Measurements from ENCODE around the gene MMP8.

The MMP8 gene

DNA sequence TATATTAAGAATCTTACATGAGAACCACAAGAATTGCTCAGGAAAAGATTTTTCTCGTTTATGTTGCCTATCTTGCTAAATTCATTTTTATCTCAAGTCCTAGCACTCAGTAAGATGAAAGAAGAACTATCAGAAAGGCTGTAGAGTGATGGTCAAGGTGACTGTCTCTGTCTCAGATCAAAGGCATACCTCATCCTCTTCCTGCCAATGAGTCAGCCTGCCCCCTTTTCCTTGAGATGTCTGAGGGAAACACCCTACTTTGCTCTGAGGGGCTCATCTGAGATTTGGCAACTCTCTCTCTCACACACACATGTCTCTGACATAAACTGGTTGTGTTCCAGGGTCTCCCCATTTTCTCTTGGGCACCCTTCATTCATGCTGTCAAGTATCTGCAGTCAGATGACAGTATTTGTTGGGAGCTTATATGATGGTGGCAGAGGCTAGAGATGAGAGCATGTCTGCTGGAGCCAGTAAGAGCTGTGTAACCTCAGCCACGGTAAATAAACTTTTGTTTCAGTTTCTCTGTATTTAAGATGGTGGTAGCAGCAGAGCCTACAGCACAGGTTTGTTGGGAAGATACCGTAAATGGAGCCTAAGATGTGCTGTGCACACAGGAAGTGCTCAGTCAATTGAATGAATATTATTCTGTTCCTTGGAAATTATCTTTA is 20.8 kb downstream of the MMP8 start:
- H3K4me3 ChIP-seq (ENCODE audit: low read depth, low read length): no peak overlapping the region
- TF ChIP-seq, protein P1, sequence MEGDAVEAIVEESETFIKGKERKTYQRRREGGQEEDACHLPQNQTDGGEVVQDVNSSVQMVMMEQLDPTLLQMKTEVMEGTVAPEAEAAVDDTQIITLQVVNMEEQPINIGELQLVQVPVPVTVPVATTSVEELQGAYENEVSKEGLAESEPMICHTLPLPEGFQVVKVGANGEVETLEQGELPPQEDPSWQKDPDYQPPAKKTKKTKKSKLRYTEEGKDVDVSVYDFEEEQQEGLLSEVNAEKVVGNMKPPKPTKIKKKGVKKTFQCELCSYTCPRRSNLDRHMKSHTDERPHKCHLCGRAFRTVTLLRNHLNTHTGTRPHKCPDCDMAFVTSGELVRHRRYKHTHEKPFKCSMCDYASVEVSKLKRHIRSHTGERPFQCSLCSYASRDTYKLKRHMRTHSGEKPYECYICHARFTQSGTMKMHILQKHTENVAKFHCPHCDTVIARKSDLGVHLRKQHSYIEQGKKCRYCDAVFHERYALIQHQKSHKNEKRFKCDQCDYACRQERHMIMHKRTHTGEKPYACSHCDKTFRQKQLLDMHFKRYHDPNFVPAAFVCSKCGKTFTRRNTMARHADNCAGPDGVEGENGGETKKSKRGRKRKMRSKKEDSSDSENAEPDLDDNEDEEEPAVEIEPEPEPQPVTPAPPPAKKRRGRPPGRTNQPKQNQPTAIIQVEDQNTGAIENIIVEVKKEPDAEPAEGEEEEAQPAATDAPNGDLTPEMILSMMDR (IDR thresholded peaks at IDR 0.05; ENCODE audit: low read depth, low read length): no peak

DNA sequence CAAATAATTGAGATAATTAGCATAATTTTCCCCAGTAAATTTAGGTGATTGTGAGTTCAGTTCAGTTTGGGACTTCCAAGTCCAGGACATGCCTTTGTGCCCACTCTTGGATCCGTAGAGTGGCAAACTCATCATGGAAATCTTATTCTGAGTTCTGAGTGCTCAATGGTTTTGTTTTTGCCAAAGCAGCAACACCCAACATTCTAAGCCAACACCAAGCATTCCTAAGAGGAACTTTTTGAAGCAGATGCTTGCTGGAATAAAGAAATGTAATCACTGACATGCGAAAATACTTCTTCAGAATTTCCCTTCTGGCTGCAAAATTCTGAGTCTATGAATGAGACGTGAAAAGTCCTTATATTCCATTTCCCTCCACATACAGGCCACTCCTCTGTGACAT is 29.6 kb downstream of the MMP8 start:
- H3K4me3 ChIP-seq (ENCODE audit: low read depth, low read length): no peak overlapping the region

DNA sequence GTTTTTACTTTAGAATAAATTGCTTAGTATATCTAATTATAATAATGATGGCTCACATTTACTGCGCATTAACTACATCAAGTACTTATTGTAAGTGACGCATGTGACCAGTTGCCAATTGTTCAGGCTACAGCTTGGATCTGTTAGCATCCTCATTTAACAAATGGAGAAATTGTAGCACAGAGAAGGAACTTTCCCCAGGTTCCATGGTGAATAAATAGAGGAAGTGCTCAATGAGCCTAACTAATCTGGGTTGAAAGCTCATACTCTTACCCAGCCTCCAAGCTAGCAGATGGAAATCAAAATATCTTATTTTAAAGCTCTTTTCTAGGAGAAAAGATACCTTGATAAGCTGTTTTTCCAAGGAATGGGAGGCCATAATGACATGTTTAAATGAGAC is 39.0 kb downstream of the MMP8 start:
- TF ChIP-seq, protein P1 (IDR thresholded peaks at IDR 0.05; ENCODE audit: low read depth, low read length): no peak
- no peak overlapping the region for H3K4me3 ChIP-seq (ENCODE audit: low read depth, low read length)

More for the DNA sequence above, 29.6 kb downstream of the MMP8 start:
- TF ChIP-seq, protein P1 (IDR thresholded peaks at IDR 0.05; ENCODE audit: low read depth, low read length): no peak

DNA sequence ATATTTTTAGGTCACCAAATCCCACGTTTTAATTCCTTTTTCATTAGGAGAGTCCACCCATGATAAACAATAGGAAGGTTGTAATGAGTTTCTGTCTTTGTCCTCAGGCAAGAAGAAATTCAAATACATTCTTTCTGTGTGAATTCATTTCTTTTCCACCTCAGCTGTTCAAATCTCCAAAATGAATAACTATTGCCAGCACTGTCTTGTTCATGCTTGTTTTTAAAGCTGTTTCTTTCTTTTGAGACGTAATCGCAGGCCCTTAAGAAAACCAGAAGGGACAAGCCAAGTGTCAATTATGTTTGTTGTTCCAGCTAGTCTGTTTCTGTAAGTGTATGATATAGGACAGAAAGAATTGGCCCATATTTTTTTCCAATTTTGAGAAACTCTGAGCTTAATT is 39.4 kb downstream of the MMP8 start:
- TF ChIP-seq, protein P1 (IDR thresholded peaks at IDR 0.05; ENCODE audit: low read depth, low read length): no peak
- H3K4me3 ChIP-seq (ENCODE audit: low read depth, low read length): no peak overlapping the region

DNA sequence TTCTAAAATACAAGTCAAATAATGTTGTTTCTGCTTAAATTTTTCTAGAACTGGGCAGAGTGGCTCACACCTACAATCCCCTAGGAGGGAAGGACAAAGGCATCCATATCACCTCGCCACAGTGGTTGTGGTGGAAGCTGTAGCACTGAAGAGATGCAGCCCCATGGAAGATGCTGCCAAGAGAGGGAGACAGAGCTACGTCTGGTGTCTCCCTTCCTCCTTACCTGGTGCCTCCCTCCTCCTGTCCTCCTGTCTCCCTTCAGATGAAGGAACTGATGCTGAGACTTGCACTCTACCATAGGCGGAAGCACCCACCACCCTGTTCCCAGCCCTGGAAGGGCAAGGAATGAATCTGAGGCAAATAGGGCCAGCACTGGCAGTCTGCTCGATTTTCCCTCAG is 41.5 kb downstream of the MMP8 start:
- TF ChIP-seq, protein P1 (IDR thresholded peaks at IDR 0.05; ENCODE audit: low read depth, low read length): no peak
- no peak overlapping the region for H3K4me3 ChIP-seq (ENCODE audit: low read depth, low read length)

DNA sequence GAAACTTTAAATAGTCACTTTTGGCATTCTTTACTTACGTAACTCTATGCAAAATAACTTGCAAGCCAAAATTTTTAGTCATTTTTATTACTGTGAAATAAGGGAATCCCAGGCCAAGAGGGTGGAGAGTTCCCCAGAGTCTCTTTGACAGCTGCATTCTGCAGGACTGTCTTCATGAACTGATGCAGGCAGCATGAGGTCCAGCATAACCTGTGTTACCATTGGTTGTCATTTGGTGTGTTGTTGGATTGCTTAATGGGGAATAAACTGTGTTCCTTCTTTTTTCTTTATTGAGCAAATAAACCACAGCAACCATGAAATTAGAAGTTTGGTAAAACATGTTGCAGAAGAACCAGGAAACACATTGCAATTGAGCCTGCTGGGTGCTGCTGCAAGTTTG is 43.8 kb downstream of the MMP8 start:
- TF ChIP-seq, protein P1 (IDR thresholded peaks at IDR 0.05; ENCODE audit: low read depth, low read length): no peak

DNA sequence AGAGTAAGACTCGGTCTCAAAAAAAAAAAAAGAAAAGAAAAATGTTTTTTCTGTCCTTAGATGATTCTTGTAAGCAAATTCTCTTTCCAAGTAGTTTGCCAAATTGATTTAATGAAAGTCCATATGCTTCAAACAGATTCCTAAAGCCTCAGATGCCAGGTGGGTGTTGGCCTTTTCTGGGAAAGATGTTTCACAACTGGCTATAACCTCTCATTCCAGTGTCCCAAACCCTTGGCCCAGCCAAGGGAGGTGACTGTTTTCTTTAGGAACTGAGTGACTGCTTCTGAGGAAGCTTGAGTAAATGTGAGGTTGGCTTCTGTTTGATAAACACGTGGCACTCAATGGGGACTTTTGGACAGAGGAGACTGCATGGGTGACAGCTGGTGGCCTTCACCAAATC is 46.7 kb downstream of the MMP8 start:
- TF ChIP-seq, protein P1 (IDR thresholded peaks at IDR 0.05; ENCODE audit: low read depth, low read length): no peak
- no peak overlapping the region for H3K4me3 ChIP-seq (ENCODE audit: low read depth, low read length)

More for the DNA sequence above, 43.8 kb downstream of the MMP8 start:
- H3K4me3 ChIP-seq (ENCODE audit: low read depth, low read length): no peak overlapping the region
